ENCODE data around the gene CLIP2.

- no peak for TF ChIP-seq REST (IDR thresholded peaks at IDR 0.05; ENCODE audit: insufficient read depth in 1 of 2, low read depth in 2 of 2, low read length in 2 of 2)
- TF ChIP-seq SIN3A (IDR thresholded peaks at IDR 0.05; ENCODE audit: borderline replicate concordance, insufficient read depth, low read length) = no peak
- no peak for TF ChIP-seq POLR2AphosphoS5 (IDR thresholded peaks at IDR 0.05; ENCODE audit: low read depth, low read length)
- TF ChIP-seq TAF1 (IDR thresholded peaks at IDR 0.05; ENCODE audit: borderline replicate concordance, insufficient read depth, low read length) = no peak
- no peak for TF ChIP-seq FOXP2 (optimal IDR thresholded peaks at IDR 0.05; ENCODE audit: borderline replicate concordance, extremely low read depth, extremely low read length, insufficient read depth)
Observed at GRCh38 chr7:74277636-74278035, 11.6 kb upstream of the CLIP2 start.
